GM04504 (cell line): ENCODE data around the gene TCF7L2.
"Not testable (repeated sequence)": the region's sequence is repeated elsewhere in the genome, so short reads cannot be mapped to it uniquely, and the experiment has no call there.

Experiments used
- DNase-seq: peaks from one replicate; pipeline ENCODE4 v3.0.0-alpha.2; 2012; ENCODE audit warnings: low read depth

Gene TCF7L2

DNA sequence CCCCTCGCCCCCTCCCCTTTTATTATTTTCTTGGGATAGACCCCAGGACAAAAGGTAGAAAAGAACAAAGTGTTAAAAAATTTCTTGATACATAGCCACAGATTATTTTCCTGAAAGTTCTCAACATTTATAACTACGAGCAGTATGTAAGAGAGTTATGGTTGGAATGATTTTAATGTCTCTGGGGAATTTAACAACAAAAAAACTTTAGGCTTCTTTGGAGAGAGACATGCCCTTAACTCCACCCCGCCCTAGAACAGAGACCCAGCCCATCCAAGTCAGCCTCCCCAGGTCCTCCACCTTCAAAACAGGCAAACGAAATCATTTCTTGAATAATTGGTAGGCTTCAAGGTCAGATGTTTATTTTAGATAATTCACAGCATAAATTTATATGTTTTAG, 97.1 kb downstream of the TCF7L2 start:
- no peak for DNase-seq

DNA sequence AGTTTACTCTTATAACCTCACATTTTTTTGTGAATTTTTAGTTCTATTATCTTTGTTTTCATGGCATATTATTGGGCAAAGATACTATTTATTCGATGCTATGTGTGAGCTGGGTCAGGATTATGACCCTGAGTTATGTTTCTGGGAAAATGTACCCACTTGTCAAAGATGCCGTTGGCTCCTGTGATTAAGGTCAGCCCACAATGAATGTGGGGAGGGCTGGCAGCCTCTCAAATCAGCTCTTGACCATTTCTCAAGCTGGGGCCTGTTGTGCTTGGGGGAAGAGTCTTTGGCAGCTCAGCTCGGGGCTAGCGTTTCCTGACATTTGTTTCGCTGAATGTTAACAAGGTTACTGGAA, 97.5 kb downstream of the TCF7L2 start:
- no peak for DNase-seq

DNA sequence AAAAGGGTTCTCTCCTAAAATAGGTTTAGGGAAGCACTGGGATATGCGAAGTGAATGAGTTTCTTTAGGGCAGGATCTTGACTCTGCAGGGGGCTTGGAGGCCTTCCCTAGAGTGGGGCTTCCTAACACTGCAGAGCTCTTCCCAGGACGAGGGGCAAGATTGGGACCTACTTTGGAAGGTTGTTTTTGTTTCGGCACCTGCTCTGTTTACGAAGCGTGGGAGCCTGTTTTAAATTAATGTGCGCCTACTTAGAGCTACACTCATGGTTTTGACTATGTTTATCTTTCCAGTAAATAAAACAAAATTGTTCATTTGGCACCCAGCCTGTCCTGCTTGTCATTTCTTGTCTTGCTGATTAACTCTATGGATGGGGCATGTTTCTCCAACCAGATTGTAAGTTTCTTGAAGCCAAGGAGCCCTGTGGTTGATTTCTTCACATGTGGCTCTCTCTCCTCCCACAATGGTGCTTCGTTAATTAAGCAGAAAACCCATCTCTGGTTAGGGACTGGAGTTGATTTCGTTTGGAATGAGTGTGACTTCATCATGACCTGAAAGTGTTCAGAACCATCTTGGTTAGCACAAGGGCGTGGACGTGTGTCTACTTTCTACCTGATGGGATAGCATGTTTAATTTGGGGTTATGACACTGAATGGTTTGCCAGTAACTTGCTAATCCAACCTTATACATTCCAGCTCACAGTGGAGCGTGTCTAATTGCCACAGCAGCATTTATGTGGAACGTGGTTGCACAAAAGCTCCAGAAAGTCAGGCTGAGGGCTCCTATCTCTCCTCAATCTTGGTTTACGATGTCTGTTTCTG, 98.1 kb downstream of the TCF7L2 start:
- no peak for DNase-seq

DNA sequence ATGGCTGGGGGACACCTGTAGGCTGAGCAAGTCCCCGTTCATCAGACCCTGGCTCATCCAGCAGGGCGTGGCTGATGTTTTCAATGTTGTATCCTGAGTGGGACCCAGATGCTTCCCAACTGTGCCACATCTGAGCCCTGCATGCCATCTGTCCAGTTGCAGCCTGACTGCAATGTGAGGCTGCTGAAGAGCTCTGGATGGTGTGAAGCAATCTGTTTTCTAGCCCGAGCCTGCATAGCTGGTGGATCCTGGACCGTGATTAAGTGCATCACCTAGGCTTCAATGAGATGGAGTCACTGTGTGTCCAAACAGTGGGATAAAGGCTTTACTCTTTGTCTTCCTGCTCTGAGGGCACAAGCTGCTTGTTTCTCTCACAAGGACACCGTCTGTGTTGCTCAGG, 99.8 kb downstream of the TCF7L2 start:
- DNase-seq: no peak

DNA sequence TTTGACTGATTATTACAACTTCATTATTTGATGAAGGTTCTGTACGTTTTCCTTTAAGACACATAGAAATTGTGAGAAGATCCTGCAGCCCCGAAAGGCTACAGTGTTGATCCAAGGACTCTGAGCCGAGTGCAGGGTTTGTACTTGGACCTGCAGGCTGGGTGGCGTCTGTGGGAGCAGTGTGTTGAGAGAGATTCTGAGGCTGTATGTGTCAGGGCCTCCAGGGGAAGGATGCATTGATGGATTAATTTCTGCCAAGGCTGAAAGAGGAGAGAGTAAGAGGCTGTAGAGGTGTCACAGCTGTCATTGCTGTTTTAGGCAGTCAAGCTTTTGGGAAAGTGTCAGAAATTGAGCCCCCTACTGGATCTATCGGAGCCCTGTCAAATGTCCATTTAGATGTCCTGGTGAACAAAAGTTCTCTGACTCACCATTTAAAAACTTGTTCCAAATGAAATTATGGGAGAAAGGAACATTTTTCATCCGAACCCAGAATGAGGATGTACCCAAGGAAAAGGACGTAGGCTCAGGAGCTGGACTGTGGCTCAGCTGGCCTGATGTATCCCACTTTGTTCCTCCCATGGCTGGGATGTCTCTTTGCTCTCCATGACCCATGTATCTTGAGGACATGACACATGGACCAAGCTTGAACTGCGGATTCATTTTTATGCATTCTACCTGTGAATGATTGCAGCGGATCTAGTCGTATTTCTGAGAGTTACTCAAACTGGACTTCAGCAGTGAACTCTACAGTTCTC, 102.2 kb downstream of the TCF7L2 start:
- DNase-seq: no peak

DNA sequence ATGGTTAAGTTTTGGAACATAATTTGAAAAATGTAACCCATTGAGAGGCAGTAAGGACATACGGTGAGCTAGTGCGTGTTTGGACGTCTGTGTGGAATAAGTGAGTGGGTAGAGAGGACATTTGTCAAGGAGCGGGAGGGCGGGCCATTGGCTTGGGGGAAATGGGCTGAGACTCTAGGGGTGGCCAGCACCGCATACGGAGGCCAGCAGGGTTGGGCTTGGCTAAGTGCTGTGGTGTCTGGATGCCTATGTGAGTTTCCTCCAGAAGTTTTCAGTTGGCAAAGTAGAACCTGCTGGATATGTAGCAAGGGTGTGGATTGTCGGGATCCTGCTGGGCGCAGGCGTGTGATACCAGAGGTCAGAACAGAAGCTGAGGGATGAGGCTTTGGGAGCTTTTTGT, 103.0 kb downstream of the TCF7L2 start:
- DNase-seq: no peak

DNA sequence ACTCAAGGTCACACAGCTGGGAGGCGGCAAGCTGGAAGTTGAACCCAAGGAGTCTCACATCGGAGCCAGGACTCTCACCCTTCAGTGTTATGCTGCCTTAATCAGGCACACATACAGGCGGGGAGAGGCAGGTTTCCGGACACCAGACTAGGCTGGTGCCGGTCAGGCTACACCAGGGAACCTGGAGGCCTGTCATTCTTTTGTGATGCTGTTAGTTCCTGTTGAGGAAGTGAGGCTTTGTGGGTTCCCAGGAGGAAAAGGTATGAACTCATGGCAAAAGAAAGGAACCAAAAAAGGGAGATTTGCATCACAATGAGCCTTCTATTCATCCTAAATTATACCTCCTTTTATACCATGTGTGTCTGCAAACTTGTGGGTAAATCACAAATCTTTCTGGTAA, 103.8 kb downstream of the TCF7L2 start:
- no peak for DNase-seq

DNA sequence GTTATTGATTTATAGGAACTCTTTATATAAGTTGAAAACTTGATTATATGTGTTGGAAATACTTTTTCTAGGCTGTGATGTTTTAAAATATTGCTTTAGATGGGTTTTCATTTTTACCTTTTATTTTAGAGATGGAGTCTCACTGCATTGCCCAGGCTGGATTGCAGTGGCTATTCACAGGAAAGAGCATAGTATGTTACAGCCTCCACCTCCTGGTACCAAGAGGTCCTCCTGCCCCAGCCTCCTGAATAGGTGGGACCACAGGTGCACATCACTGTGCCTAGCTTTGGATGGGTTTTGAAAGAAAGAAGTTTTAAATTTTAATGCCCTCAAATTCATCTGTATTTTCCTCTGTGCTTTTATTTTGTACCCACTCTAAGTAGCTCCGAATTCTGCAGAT, 105.4 kb downstream of the TCF7L2 start:
- DNase-seq: no peak

DNA sequence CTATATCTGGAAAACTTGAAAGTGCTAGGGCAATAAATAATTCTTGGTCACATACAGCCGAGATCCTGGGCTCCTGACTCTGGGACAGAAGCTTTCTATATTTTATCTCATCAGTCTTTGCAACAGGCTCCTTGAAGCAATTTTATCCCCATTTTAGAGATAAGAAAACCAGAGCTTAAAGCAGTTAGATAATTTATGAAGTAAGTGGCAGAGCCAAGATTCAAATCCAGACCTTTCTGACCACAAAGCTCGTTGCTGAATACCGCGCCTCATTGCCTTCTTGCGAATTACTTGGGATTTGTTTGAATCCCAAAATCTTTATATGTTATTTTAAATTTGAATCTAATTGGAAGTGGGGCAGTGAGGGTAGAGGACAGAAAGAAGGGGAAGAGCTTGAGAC, 106.0 kb downstream of the TCF7L2 start:
- no peak for DNase-seq

DNA sequence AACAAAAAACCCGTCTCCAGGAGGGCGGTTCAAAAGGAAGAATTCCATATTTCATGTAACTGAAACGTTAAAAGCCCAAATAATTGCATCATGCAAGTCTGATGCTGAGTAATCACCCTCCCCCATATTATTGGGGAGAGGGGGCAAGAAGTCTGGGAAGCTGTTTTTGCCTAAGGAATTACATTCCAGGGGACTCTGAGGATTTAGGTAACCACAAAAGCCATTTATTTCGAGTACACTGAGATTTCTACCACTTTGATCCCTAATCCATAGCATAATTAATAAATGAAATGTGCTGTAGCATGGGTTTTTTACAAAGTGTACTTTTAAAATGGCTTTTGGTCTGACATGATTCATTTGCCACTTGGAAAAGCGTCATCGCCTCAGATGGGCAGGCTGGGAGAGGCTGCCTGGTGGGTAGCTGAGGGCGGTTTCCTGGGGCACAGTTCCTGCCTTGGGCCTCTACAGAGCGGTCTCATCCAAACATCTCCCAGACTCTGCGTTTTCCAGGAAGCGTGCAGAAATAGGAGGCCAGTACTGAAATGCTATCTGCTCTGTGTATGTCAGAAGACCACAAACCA, 106.5 kb downstream of the TCF7L2 start:
- no peak for DNase-seq

DNA sequence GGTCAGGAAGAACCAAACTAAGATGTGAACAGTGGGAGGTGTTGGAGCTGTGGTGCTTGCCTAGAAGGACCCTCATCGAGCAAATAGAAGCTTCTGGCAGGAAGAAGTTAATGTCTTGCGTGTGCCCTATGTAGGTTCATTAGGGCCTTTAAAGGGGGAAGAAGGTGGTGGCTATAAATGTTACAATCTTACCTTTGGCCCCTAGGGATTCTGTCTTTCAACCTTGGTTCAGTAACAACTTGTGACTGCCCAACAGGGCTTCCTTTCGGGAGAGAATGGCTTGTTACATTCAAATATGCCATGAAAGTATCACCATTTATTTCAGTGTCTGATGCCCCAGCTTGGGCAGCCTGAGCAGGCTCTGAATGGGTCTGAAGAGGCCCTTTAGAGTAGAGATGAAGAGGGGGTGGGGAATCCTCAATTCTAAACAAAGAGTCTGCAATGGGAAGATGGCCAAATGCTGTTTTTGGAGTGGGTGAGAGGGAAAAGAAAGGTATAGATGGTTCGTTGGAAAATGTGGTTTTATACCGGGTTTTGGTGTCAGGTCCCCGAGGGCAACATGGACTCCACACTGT, 108.0 kb downstream of the TCF7L2 start:
- no peak for DNase-seq

DNA sequence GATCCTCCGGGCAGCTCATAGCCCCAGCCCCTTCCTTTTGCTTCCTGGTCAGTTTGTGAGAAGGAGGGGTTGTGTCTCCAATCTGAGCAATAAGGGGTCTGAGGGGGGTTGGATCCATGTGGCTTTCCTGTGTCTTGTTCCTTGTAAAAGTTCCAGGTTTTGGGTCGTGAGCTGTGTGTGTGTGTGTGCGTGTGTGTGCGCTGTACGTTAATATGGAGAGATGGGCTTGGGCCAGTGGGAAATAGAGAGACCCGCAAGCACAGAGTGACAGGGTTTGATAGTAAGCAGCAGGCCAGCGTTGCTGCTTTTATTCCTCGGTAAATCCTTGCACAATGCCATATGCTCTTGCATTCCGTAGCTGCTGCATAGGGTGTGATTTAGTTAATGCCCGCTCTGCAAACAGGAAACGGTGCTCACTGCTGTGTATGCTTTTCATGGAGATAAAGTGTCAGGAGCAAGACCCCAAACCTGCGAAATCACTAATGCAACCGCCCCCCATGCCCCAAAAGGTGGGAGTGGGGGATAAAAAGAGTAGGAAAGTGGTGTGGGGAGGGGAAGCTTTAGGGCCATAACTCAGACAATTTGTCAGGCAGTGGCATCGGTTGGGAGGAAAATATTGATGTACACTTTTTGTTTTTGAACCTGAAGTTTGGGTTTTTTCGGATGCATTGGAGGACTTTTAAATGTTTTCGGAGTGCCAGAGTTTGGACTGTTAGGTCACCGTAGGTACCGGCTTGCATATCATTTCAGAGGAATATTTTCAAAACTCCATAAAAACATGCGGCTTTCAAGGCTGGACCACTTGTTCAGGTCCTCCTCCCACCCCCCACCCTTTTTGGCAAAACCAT, 108.7 kb downstream of the TCF7L2 start:
- DNase-seq: peak; percentile 47

DNA sequence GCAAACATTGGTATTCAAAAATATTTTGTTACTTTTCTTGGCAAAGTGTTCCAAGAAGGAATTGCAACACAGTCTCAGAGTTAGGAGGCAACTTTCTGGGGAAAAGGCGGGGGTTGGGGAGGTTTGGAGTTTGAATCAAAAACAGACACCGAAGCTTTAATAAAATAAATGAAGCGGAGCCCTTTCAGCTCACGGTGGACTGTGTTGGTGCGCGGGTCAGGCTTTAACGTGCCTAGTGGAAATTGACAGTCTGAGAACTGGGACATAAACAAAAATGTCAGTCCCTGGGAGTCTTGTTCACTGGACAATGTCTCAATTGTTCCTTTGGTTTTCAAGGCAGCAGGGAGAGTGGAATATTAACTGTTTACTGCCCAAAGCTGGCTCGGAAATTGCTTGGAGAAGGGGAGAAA, 109.3 kb downstream of the TCF7L2 start:
- DNase-seq: no peak

DNA sequence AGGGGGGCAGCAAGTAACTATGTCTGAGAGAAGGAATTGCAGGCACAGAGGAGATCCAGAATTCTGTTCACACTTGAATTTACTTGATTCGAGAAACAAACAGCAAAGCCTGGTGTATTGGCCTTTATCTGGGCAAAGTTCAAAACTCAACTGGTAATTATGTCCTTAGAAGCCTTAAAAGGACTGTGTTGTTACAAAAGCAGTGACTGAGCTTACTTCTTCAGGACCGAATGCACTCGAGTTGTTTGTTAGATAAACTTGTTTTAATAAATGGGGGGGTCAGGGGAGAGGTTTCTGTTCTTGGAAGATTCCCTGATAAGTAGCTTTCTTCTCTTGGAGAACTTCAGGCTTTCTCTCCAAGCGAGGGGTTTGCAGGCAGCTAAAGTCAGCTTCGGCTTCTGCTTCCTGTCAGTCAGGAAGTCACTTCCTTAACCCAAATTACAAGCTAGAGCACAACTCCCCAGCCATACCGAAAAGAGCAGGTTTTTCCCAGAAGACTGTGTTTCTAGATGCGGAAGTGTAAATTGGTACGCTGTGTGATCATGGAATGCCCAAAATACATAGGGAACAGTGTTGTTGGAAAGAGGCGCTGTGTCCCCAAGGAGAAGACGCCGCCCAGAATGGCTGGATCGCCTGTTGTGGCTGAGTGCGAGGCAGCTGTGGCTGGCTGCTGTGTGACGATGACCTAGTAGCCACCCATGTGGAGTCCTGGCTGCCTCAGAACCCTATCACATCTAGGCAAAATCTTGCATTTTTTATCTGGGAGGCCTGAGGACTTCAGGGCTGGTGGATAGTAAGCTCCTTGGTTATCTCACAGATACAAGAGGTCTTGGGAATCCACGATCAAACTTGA, 110.4 kb downstream of the TCF7L2 start:
- DNase-seq: no peak

DNA sequence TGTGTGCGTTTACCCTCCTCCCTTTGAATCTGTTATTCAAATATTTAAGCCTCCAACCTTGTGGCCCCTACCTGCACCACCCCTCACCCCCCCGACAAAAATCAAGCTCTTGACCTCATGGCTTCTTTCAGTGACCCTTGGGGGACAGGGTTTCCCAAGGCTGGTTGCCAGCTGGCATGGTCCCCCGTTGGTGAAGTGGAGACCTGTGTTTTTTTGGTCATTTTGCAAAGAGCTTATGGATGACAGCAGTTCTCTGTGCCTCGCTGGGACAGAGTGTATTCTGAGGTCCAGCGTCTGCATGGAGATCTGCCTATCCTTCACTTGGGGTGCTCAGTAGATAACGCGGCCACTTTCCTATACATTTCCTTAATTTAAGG, 111.0 kb downstream of the TCF7L2 start:
- DNase-seq: no peak

DNA sequence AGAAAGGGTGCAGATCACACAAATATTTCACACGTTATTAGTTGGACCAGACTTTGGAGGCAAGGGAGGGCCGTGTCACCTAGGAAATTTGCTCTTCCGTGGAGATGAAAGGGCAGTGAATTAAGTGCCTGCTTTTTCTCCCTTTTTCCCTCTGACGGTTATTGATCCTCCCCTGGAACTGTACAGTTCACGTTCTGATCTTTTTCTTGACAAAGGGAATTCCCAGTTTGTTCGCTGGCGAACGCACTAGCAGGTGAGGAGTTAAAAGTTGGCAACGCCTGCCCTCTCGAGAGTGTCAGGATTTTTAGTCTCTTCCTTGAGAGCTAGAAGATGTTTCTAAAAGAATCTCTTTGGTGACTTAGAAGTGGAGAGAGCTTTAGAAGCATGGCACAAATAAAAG, 111.5 kb downstream of the TCF7L2 start:
- no peak for DNase-seq

DNA sequence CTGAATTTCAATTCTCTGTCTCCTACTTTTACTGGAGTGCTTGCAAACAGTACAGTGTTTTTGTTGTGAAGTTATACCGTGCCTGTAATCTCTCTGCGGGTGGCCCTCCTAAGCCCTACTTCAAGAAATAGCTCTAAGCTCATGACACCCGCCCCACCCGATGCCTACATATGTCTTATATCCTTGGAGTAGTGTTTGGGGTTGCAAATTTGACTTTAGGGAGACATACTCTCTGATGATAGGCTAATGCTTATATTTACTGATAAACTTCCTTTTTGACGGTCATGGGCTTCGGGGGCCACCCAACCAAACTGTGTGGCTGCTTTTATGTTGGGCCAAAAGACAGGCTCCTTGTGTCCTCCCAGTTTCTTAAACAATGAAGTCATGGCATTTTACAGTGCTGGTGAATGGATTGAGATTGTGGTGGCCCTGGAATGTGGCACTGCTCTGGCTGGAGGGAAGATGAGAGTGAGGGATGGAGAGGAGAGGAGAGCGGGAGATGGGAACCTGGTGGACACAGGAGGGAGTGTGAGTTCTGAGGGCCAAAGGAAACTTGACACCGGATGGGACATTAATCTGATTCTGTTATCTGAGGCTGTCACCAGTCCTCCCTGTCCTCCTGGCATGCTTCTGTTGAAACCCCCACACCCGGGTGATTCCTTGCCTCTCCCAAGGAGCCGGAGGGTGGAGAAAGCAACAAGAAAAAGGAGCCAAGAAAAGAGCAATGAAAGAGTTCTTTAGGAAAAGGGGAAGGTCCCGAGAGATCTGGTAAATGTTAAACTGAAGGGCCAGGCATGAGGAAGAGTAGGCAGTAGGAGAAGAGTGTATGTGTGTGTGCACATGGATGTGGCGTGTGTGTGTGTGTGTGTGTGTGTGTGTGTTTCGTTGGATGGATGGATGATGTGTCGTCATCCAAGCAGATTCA, 113.3 kb downstream of the TCF7L2 start:
- DNase-seq: no peak

DNA sequence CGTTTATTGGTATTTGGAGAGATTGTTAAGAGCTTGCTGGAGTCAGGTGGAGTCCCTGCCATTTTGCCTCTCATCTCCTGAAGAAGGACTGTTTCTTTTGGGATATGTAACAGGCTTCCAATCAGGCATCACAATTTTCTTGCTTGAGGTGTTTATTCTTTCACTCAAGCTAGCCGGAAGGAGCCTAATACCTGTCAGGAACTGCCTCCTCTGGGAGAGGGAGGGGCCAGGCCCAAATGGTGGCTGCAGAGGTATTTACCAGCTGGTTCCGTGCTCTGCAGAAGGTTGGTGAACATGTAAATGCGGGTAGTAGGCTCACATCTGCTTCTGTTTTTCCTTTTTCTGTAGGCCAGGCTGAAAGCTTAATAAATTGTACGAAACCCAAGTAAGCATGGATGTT, 114.0 kb downstream of the TCF7L2 start:
- DNase-seq: no peak

DNA sequence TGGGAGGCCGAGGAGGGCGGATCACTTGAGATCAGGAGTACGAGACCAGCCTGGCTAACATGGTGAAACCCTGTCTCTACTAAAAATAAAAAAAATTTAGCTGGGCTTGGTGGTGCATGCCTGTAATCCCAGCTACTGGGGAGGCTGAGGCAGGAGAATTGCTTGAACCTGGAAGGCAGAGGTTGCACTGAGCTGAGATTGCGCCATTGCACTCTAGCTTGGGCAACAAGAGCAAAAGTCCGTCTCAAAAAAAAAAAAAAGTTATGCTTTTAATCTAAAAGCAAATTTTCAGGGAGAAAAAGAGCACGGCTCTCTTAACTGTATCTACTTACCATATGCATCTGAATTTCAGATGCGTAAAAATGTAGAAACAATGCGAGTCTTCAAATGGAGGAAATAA, 116.1 kb downstream of the TCF7L2 start:
- not testable (repeated sequence) for DNase-seq
